HG02870 (cell line): ENCODE measurements around the gene TAX1BP1.
"Not testable (repeated sequence)": the region's sequence is repeated elsewhere in the genome, so short reads cannot be mapped to it uniquely, and the experiment has no call there.

Experiments used
- ATAC-seq: cut with Tn5 transposase; IDR thresholded peaks from one replicate; pipeline ENCODE4 v1.9.1; 2021; ENCODE audit warnings: mild to moderate bottlenecking, moderate library complexity; ENCODE audit not compliant: unreplicated experiment

The TAX1BP1 gene

DNA sequence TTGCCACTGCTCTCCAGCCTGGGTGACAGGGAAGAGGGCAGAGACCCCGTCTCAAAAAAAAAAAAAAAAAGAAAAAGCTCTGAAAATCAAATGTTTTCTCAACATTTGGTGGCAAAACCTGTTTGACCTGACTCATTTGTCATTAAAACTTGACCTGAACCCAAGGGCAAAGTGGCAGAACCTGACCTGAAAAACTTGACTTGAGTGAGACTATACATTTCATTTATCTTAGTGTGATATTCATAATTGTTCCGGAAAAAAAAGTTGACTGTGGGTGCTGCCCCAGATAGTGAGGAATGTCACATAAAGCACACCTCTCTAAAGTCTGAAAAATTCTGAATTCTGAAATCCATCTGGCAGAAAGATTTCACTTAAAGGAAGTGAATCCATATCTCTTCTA is 2.3 kb upstream of the TAX1BP1 start:
- no peak for ATAC-seq

DNA sequence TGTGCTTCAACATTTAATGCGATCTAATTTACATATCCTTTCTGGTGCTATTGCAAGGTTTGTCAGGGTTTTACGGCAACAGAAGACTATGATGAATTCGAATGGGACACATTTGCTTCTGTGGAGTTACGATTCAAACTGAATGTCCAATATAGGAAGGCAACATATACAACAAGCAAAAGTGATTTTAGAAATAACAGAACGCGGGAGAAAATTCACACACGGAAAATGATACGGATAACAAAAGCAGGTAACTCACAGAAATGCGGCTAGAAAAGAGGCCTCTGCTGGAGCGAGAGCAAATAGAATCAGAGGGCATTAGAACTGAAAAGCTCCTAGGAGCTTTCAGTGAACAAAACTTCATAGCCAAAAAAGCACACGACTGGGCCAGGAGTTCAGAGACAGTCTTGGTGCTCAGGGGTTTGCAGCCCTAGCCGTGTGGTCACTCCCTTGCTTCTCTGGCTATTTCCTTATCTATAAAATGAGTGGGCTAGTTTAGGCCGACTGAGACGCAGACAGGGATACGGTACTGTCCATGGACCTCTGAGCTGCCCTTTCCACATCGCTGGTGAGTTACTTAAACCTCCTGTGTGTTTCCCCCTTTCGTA is 557 bp upstream of the TAX1BP1 start:
- ATAC-seq = peak; percentile 29

DNA sequence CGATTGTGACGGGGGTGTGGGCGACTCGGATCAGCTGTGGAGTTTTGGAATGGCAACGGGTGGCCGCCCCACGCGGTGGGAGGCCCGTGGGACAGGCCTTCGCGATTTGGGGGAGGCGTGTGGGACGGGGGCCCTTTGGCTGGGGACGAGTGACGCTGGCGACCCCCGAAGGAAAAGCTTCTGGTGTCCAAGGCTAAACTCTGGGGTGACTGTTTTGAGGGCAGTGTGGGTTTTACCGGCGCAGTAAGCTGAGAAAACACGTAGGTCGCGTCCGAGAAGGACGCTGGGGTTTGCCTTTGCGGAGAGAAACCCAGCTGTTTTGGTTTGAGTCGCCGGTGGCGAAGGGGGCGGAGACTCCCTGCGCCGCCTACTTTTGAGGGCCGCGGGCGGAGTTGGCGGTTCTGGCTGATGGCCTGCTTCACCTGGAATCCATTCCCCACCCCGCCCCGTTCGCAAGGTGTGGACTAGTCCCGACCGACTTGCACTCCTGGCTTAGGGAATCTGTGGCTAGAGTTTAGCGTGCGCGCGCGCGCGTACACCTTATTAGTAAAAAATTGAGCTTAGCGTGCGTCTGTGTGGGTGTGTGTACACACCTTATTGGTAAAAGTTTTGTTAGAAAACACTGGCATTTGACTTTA is 606 bp downstream of the TAX1BP1 start:
- peak; percentile 73 for ATAC-seq

DNA sequence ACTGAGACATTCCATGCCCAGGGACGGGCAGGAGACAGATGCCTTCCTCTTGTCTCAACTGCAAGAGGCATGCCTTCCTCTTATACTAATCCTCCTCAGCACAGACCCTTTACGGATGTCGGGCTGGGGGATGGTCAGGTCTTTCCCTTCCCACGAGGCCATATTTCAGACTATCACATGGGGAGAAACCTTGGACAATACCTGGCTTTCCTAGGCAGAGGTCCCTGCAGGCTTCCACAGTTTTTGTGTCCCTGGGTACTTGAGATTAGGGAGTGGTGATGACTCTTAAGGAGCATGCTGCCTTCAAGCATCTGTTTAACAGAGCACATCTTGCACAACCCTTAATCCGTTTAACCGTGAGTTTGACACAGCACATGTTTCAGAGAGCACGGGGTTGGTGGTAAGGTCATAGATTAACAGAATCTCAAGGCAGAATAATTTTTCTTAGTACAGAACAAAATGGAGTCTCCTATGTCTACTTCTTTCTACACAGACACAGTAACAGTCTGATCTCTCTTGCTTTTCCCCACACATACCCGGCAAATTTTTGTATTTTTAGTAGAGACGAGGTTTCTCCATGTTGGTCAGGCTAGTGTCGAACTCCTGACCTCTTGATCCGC is 2.2 kb downstream of the TAX1BP1 start:
- ATAC-seq = not testable (repeated sequence)

DNA sequence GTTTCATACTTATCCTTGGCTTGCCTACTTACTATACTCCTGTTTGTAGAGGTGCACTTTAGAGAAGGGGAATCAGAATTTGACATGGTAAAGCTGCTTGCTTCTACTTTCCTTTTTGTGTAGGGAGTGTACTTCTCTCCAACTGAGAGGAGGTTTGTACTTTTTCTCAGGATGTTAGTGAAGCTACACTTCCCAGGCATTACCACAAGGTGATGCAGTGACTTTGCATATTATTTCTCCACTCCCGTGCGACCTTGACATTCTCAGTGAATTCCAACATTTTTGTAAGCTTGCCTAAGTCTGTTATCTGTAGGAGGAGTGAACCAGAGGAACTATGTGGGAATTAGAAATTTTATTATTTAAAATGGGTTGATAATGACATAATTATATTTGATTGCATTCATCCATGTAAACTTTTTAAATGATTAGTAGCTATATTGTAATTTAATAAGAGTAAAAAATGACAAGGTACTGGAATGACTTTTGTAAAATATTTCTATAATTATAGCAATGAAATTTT is 5.2 kb downstream of the TAX1BP1 start:
- no peak for ATAC-seq

DNA sequence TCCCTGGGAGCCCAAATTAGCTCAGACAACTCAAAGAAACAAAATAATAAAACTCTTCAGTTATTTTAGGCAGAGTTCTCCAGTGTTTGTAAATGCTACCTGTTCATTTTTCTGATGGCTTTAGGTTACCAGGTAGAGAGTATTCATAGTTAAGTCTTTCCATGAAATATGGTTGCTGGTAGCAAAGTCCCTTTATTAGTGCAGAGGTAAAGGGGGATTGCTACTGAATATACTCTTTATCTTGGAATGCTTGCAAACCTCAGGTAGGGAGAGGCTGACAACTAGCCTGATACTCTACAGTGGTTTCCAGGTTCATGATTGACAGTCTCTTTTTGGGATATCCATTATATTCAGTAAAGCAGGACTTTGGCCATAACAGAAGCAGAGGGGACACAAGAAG is 6.5 kb downstream of the TAX1BP1 start:
- no peak for ATAC-seq

DNA sequence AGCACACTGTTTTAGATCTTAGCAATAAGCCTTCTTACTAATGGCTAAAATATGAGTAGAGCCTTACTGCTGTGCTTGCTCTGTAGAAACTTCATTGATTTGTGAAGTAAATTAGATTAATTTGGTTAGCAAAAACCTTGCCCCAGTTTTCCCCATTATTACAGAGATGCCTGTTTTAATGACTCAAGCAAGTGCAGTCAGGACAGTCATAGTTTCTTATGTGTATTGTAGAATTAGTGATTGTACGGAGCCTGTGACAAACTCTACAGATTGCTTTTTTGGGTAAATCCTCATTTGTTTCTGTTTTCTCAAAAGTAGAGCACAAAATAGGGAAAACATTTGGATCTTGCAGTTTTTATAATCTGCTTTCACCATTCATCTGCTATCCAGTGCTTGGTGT is 7.0 kb downstream of the TAX1BP1 start:
- ATAC-seq = no peak

DNA sequence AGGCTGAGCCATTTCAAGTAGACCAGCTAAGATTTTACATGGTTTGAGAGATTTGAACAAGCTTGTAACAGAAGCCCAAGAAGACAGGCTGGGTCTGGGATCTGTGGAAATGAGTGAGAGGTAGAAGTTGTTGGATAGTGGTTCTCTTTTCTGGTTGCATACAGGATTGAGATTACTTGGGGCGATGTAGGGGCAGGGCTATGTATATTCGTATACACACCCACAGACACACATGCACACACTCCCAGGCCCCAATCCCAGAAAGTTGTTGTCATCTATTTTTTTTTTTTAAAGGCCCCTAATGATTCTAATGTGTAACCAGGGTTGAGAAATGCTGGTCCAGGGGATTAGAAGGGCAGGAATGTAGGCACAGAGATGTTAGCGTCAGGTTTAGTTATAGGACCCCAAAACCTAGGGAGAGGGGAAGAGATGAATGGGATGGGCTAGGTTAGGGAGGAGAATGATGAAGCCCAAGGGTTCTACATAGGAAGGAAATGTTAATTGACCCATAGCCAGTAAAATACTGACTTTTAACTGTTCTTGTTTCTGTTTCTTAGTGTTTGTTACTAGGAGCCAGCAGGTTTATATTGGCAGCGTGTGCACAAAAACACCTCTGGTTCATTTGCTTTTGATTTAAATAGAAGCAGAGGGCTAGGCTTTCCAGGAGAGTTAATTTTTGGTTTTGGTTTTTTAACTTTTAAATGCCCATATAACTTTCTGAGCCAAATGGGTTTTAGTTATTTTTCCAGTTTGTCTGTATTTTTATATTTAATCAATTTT is 7.8 kb downstream of the TAX1BP1 start:
- ATAC-seq = no peak

DNA sequence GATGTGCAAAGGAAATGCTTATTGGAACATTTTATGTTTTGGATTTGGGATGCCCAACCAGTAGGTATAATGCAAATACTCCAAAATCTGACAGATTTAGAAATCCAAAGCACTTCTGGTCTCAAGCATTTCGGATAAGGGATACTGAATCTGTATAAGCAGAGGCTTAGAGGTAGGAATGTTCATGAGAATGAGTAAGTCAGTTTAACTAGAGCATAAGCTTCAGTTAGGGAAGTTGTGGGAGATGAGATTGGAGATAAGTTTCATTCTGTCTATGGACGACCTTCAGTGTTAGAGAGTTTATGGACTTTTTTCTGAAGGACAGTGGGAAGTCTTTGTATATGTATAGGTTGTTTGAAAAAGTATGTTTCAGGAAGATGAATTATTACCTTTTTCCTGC is 10.4 kb downstream of the TAX1BP1 start:
- ATAC-seq = no peak

DNA sequence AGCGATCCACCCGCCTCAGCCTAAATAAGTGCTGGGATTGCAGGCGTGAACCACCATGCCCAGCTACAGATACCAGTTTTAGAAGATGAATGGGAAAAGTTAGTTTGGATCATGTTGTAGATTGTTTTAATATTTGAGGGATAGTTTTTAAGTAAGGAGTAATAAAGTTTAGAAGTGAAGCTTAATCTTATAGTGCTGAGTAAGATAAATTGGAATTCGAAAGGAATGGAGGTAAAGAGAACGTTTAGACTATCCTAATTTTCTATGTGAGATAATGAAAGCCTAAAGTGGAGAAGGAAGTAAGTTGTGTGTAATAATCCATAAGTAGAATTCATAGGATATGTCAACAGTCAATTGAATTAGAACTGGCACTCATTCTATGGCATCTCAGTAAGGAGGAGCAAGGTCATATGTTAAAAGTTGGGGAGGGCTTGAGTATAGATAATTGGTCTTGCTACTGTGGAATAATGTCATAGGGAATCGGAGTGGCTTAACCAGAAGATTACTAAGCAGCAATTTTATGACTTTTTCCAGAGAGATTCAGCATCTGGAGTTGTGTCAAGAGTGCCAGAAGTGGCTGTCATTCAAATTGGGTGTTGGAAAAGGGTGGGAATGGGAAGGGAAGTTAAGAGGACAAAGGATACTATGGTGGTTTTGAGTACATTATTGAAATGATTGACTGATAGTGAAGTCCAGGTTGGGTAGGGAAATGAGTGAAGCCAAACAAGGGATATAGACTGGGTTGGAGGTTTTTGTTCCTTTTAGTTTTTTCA is 12.1 kb downstream of the TAX1BP1 start:
- no peak for ATAC-seq

DNA sequence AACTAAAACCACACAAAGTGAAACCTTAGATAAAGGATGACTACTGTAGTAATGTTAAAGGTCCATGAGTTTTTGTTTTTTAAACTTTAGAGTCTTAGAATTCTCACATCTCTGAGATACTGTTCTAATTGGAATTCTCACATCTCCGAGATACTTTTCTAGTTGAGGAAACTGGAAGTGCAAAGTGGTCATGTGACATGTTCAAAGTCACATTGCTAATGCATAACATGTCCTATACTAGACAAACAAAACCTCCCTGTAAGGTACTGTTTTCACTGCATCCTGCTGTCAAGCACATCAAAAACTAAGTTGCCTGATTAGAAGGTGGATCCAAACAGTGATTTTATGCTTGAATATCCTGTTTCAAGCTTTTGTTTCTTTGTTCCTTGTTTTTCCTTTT is 13.9 kb downstream of the TAX1BP1 start:
- ATAC-seq = no peak

DNA sequence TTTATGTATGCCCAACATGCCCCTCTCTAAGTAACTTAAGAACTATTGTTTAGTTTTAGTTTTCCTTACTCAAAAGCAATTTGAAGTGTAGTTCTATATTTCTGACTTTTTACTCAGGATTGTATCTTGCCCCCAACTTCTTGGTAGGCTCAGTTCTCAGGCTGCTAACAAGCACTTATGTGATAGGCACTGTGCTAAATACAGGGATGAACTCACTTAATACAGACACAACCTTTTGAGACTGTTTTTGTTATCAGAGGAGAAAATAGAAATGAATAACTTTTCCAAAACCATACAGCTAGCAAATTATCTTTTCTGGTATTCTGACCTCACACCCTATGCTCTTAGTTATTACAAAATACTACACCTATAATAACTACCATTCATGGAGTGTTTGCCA is 16.3 kb downstream of the TAX1BP1 start:
- no peak for ATAC-seq

DNA sequence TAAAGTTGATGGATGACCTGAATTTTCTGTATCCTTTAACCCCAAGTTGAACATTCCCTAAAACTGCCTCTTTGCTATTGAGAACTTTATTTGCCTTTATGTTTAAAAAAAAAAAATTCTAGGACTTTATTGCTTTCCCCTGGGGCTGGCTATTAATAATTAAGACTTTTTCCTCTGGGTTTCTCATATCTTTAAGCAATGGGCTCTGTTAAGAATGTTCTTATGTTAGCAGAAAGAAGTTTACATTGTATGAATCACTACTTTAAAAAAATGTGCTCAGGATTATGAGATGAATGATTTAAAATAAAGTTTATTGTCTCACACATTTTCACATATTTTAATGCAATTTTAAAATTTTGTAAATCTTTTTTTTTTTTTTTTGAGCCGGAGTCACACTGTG is 19.5 kb downstream of the TAX1BP1 start:
- no peak for ATAC-seq

DNA sequence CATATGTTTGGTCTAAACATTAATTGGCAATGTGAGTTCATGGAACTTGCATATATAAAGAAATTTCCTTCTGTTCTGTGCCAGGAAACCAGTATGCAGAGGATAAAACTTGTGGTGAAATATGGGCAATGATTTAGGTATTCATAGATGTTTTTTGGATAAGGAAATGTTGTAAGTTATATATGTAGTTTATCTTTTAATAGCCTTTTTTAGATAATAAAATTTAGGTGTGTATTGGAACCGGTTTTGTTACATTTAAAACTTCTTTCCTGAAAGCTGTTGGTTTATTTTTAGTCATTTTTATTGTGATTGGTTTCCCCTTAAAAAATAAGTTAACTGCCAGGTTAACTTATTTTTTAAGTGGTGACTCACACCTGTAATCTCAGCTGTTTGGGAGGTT is 22.1 kb downstream of the TAX1BP1 start:
- ATAC-seq = no peak

DNA sequence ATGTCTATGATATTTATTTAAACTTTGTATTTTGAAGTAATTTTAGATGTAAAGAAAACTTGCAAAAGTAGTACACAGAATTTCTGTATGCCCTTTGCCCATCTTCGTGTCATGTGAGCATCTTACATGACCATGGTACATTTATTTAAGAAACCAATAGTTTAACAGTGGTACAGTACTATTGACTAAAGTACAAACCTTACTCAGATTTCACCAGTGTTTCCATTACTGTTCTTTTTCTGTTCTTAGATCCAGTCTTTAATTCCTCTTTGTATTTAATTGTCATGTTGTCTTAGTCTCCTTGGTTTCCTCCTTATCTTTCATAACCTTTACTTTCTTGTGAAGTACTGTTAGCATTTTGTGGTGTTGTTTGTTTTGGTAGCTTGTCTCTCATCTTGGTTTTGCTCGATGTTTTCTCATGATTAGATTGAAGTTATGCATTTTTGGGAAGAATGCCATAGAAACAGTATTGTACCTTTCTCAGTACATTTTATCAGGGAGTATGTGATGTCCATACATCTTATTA is 24.1 kb downstream of the TAX1BP1 start:
- ATAC-seq = no peak

DNA sequence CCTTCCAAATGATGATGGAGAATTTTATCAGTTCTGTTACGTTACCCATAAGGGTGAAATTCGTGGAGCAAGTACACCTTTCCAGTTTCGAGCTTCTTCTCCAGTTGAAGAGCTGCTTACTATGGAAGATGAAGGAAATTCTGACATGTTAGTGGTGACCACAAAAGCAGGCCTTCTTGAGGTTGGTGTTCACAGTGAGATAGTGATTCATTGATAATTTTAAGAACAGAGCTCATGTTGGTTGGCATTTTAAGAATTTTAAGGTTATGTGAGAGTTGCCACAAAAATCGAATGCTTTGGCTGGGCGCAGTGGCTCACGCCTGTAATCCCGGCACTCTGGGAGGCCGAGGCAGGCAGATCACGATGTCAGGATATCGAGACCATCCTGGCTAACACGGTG is 25.9 kb downstream of the TAX1BP1 start:
- ATAC-seq = no peak

DNA sequence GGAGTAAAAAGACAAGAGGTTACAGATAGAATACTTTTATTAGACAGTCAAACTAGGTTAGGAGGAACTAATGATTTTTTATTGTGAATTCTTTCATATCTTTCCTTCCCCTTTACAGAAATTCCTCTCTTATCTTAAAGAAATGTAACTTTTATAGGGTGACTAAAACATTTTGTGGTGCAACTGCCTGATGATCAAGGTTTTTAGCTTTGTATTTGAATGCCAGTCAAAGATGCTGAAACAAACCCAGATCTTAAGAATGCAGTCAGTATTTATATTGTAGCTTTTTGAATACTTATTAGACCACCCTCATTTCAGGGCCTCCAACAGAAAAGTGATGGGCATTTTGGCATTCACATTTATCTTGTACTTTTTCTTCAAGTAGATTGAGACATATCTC is 27.4 kb downstream of the TAX1BP1 start:
- ATAC-seq = no peak

DNA sequence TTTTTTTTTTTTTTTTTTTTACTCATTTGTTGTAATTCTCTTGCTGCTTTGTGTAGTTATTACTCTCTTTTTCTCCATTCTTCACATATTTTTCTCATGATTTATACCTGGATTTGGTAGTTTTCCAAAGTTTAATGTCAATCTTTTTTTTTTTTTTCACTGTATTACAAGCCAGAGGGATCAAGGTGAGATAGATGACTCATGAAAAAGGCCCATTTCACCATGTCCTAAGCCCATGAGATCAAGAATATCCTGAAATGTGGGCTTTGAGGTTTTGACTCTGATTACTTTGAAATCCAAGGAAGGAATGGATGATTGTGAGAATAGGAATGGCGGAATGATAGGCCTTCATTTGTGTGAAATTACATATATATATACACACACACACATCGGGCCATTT is 31.1 kb downstream of the TAX1BP1 start:
- no peak for ATAC-seq

DNA sequence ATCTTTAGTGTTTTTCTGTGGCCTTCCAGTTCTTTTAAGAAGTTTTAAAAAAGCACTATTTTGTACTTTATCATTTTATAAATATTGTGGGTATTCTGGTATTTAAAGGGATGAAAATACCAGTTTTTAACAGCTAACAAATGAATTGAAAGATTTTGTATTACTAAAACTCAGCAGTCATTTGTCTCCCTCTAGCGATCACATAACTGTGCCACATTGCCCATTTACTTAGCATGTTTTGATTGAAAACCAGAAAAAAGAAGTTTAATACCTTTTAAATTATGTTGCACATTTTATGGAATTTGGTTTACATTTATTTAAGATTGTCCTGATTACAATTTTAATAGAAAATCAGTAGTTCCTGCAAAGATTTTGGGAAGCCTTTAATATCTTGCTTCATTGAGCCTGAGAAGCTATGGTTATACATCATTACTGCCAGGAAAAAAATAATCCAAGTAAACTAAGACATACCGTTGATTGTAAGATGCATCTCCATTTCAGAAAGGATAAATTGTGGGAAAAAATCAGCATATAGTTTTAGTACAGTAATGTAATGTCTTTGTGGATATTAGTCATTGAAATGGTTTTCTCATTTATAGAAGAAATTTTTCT is 34.9 kb downstream of the TAX1BP1 start:
- ATAC-seq = no peak

DNA sequence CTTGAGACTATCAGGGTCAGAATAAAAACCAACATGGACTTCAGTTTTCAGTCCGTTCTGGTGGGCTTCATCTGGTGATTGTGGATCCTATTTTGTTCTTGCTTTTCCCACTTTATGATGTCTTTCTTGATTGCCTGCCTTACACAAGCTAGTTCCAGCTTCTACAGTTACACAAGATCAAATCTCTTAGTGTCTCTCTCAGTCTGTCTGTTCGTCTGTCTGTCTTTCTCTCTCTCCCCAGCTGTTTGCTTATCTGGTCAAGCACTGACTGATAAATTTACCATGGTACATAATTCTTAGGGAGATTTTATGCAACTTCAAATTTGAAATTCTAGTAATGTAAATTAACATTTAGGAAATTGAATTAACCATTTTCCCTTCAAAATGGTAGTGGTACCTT is 35.8 kb downstream of the TAX1BP1 start:
- ATAC-seq = no peak
